NCI-H82 treated with DMSO at 0.1 percent for 48 hours (cell line): Measurements from ENCODE around the gene EMP1.
A peak's percentile ranks its signal among the peaks of the same experiment; 100 is the strongest.

ENCODE experiments used
- DNase-seq: peaks from one replicate; lab custom pipeline; 2025; ENCODE audit not compliant: unreplicated experiment; lab: John Stamatoyannopoulos, UW

Gene EMP1

DNA sequence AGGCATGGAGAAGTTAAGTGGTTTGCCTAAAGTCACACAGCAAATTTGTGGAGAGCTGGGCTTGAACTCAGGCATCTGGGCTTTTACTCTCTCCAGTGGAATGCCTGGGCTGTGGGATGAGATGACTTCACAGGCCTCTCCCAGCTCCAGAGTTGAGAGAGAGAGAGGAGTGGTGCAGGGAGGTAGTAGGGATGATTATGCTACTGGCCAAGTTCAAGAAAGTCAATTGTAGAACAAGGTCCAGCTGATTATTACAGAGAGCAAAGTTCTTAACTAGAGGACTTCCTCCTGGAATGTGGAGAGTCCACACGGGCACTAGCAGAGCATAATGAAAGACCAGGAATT is 769 bp upstream of the EMP1 start:
- no peak for DNase-seq

- no peak for DNase-seq
These were observed 506 bp downstream of the EMP1 start for GRCh38 chr12:13197032-13197431.

GRCh38 chr12:13197526-13198143 is 1.1 kb downstream of the EMP1 start:
- no peak for DNase-seq

DNA sequence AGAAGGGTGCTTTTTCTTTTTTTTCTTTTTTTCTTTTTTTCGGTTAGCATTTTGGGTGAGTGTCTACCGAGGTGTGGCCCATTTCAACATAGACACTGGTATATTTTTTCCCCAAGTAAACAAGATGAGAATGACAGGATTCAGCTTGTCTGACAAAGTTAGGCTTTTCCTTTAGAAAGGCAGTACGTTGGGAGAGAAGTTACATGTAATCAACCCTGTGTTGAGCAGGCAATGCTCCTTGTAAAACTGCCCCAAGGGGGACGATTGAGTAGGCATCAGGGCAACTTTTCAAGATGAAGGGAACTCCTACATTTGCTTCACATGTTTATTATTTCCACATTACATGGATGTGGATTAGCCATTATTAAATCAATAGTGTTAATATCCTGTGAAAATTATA is 1.7 kb downstream of the EMP1 start:
- no peak for DNase-seq

DNA sequence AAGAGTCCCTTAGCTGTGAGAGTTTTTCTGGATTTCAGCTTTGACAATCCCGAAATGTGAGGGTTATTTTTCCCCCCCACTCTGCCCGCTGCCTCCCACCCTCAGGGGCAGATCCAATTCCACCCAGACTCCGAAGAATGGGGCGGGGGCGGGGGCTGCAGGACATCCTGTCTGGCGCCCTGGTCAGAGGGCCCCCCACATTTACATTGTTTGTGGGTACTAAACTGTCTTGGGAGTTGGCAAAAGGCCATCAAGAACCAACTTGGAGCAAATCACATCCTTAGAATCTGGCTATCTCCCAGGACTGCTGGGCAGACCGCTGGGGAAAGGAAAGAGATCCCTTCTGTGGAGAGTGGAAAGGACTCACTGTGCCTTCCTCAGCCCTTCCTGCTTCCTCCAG is 2.4 kb downstream of the EMP1 start:
- DNase-seq = no peak

- DNase-seq = no peak
These were observed 3.1 kb downstream of the EMP1 start for GRCh38 chr12:13199592-13199991.

- DNase-seq = no peak
These were observed 4.3 kb downstream of the EMP1 start for GRCh38 chr12:13200841-13201240.

GRCh38 chr12:13203034-13203922 is 6.8 kb downstream of the EMP1 start:
- DNase-seq = no peak

DNA sequence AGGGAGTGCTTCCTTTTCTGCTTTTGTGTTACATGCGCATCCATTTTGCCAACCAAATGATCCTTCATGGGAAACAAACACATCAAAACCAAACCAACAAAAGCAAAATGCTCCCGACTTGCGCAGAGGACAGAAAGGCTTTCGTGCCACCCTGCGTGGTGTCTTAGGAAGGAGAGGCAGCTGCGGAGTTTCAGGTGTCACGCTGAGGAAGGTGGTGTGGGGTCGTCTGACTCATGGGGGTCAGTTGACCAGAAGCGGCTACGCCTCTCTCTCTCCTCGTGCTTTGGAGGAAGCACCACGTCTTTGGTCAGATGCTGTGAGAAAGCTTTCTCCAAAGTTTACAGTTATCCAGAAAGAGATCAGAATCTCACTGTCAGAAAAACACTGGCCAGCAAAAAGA is 7.9 kb downstream of the EMP1 start:
- no peak for DNase-seq

DNA sequence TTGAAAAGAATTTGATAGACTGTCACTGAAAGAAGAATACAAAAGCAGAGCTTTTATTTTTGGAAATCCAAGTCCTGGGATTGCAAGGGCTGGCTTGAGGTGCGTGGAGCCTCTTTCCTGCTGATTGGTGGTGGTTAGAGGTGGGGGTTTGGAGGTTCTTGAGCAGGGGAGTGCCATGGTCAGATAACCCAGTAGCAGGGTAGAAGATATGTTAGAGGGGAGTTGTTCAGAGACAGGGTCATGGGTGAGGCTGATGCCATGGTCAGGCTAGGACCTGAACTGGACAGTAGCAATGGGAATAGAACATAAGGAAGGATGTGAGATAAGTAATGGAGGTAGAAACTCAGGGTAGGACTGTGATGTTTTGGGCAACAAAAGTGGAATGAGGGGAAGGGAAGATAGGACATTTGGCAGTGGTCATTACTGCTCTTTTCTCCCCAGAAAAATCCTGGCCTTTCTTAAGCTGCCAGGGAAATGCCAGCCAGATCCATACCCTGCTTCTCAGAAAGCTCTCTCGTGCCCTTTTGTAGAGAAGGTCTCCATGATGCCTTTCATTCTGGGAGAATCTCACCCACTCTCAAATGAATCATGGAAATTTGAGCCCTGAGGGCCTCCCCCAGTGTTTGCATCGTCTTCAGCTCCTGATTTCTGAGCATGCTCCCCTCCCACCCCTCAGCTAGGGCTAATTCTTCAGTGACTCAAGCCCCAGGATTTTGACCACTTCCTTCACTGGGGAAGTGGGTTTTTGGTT is 9.5 kb downstream of the EMP1 start:
- no peak for DNase-seq

DNA sequence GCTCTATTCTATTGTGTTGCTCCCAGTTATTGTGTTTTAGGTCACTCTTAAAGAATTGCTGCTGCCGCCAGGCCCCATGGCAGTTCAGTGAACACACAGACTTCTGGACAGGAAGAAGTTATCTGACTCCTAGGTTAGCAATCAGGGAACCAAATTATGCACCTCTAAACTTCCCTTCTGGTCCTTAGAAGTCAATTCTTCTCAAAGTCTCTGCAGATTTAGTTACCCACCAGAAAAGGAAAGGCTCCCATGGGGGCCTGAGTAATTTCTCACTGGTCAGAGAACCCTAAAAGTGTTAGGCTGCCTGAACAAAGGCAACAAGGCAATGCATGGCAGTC is 10.0 kb downstream of the EMP1 start:
- no peak for DNase-seq

DNA sequence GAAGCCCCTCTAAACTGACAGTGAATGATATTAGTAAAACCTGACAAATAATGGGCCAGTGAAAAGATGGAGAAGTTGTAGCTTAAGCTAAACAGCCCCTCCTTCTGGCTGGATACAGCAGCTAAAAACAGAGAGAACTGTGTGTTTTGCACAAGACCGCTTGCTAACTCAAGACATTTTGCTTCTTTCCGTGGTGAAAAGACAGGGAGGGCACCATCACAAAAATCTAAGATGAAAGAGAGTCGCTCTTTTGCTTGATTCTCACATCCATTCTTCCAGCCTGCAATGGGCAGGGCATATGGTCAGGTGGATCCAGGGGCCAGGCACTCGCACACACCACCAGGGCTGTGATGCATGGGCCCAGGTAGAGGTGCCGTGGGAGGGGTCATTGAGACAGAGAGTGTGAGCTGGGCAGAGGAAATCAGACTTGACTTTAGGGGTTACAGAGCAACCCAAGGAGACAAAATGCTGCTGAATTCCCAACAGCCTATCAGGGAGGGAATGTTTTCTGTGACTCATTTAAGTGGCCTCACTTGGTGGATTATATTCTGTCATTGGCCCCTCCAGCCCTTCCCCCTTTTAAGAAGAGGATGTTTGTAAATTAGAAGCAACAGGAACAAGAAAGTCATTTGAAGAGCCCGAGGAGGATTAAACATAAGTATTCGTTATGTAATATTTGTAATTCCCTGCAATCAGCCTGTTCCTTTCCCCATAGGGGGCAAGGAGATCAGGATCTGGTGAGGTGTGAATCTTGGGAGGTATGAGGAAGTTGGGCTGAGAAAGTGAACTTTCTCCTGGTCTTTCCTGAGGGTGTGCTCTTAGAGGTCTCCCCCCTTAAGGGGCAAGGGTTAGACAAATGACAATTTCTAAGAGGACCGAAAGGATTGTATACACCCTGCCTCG is 12.3 kb downstream of the EMP1 start:
- DNase-seq = no peak

- DNase-seq = no peak
These were observed 13.1 kb downstream of the EMP1 start for GRCh38 chr12:13209436-13210235.

DNA sequence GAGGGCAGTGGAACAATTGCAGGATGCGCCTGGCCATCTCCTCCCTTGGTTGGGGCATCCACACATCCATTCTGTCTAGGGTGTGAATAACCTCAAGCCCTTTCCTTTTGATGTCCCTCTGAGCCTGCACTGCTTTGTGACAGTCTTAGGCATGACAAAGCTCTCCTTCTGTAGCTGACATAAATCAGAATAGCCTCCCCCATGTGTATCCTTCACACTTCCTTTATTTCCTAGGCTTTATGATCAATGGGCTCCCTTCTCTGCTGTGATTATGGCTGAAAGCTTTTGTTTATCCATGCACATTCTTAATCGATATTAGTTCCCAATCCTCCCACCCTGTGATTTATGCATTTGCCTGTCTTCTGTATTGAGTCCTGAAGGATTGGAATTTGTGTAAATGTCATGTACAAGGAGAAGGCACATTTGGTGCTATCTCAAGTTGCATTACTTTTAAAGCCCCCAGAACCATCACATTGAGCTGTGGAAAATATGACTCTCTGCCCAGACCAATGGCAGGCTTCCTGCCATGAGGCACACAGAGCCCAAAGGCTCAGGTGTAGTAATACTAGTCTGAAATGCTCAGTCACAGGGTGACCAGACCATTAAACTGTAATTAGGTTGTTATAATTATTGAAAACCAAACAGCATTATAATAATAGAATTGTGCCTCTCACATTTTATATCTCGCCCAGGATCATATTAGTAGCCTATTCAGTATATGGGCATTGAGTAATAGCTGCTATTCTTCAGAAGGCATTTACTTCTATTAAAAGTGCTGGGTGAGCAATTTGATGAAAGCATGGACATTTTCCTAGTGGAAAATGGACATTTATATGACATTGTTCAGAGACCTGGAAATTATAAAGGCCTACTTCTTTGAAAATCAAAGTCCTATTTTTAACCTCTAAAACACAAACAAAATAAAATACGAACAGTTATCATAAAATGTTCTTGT is 14.0 kb downstream of the EMP1 start:
- DNase-seq = no peak

DNA sequence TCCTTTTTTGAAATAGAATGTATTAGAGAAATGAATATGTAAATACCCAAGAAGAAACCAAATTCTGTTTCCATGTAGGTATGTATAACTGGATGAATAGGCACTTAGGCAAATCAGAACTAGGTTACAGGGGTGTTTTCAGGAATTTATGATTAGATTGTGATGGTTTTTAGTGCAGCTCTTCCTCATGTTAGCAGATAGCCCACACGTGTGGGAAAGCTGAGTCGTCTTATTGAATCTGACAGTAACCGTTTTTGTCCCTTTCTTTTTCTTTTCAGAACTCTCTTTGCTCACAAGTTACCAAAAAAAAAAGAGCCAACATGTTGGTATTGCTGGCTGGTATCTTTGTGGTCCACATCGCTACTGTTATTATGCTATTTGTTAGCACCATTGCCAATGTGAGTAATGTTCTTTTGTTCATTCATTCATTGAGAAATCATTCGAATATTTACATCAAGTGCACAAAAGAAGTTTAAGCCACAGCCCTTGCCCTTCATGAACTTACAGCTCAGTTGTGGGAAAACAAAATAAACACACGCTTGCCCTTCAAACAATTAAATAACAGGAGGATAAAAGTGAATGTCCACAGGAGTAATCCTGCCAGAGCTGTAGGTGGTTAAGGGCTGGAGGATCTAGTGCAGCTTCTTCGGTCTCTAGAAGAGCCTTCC is 14.8 kb downstream of the EMP1 start:
- no peak for DNase-seq

- peak; percentile 64 for DNase-seq
These were observed 15.5 kb downstream of the EMP1 start for GRCh38 chr12:13211859-13212664.

DNA sequence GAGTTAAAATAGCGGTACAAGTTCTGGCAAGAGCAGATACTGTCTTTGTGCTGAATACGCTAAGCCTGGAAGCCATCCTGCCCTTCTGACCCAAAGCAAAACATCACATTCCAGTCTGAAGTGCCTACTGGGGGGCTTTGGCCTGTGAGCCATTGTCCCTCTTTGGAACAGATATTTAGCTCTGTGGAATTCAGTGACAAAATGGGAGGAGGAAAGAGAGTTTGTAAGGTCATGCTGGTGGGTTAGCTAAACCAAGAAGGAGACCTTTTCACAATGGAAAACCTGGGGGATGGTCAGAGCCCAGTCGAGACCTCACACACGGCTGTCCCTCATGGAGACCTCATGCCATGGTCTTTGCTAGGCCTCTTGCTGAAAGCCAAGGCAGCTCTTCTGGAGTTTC is 18.5 kb downstream of the EMP1 start:
- DNase-seq = no peak

DNA sequence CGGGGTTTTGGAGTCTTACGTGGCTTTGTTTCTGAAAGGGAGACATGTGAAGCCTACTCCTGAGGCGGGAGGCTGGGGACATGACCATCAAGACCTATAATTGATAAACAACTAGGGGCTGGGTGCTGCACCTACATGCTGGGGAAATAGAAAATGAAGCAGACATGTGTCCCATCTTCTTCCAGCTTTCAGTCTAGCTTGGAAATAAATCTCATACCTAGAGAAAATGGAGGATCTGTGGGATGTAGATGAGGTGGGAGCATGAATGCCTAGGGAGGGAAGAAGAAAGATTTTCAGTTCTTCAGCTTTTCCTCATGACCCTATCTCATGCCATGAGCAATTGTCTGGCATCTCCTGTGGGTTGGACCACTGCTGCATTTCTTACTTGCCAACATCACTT is 22.1 kb downstream of the EMP1 start:
- no peak for DNase-seq
